ENCODE data around the gene GMEB1.

- no peak for TF ChIP-seq CTCF (IDR thresholded peaks at IDR 0.05 in 4 of 5, conservative IDR thresholded peaks at IDR 0.05 in 1 of 5)
- TF ChIP-seq POLR2A (IDR thresholded peaks at IDR 0.05), result no peak
Measured at GRCh38 chr1:28744184-28744583, 75.6 kb downstream of the GMEB1 start.
